IMR-90 (cell line): Measurements from ENCODE around the gene YAF2. TPM values are rescaled to one million over a fixed set of nuclear protein-coding genes. Genes with fewer than 3 reads are reported as not detected.

Source experiments
- ATAC-seq: fragments of 200-7000 bp; cut with Tn5 transposase; 2 replicates; pipeline ENCODE4 v1.9.1; 2020; ENCODE audit warnings: low read depth, mild to moderate bottlenecking, moderate library complexity
- BruUV-seq: library from RNA; stranded (reverse); fragments of 400-500 nt; replicated peaks from 2 replicates; lab custom pipeline; 2021; lab: Mats Ljungman, UMichigan
- CTCF ChIA-PET: fragments of 300-600 bp; formaldehyde crosslinking; extraction: SDS; loops from one replicate; lab custom pipeline; 2021; ENCODE audit warnings: antibody characterized with exemption; lab: Yijun Ruan, JAX
- POLR2A ChIA-PET: fragments of 300-600 bp; sonication (Branson Sonifier 250); formaldehyde crosslinking; loops from one replicate; lab custom pipeline; 2022; ENCODE audit warnings: antibody characterized with exemption; ENCODE audit not compliant: unreplicated experiment; lab: Charles Lee
- DNase-seq: peaks from one replicate; pipeline ENCODE4 v3.0.0; 2013
- H2AFZ ChIP-seq: replicated peaks from 2 replicates; pipeline ENCODE3; 2013; ENCODE audit warnings: low read length, mild to moderate bottlenecking; ENCODE audit not compliant: poor library complexity
- H2AK5ac ChIP-seq: 2 replicates; pipeline ENCODE4 v1.6.1; 2013; ENCODE audit warnings: low read depth, low read length, inconsistent platforms
- H2AK9ac ChIP-seq: replicated peaks from 2 replicates; pipeline ENCODE3; 2013; ENCODE audit warnings: mild to moderate bottlenecking, low read depth, low read length, moderate library complexity; ENCODE audit not compliant: poor library complexity
- H2BK120ac ChIP-seq: 2 replicates; pipeline ENCODE4 v1.6.1; 2013; ENCODE audit warnings: low read depth, low read length, inconsistent platforms
- H2BK15ac ChIP-seq: 3 replicates; pipeline ENCODE4 v1.6.1; 2013; ENCODE audit warnings: low read depth, low read length, inconsistent platforms
- H2BK20ac ChIP-seq: 2 replicates; pipeline ENCODE4 v1.6.1; 2013; ENCODE audit warnings: low read depth, mild to moderate bottlenecking, inconsistent platforms, low read length, moderate library complexity
- H2BK5ac ChIP-seq: 2 replicates; pipeline ENCODE4 v1.6.1; 2013; ENCODE audit warnings: mild to moderate bottlenecking, low read depth, low read length, inconsistent platforms; ENCODE audit not compliant: poor library complexity, severe bottlenecking
- H3K14ac ChIP-seq: replicated peaks from 2 replicates; pipeline ENCODE4 v1.6.1; 2013; ENCODE audit warnings: low read depth, low read length, inconsistent platforms
- H3K18ac ChIP-seq: 2 replicates; pipeline ENCODE4 v1.6.1; 2013; ENCODE audit warnings: low read depth, low read length, control low read depth
- H3K23ac ChIP-seq: 2 replicates; pipeline ENCODE4 v1.6.1; 2013; ENCODE audit warnings: low read depth, low read length, inconsistent platforms
- H3K27ac ChIP-seq: 2 replicates; pipeline ENCODE4 v1.5.1; 2013; ENCODE audit warnings: mild to moderate bottlenecking, control low read depth, low read length; ENCODE audit not compliant: insufficient read depth
- H3K27me3 ChIP-seq: 2 replicates; pipeline ENCODE4 v1.6.1; 2013; ENCODE audit warnings: low read length; ENCODE audit not compliant: control insufficient read depth, insufficient read depth
- H3K36me3 ChIP-seq: 2 replicates; pipeline ENCODE4 v1.6.1; 2013; ENCODE audit warnings: low read length, mixed read lengths; ENCODE audit not compliant: control insufficient read depth, insufficient read depth
- H3K4ac ChIP-seq: 2 replicates; pipeline ENCODE4 v1.6.1; 2013; ENCODE audit warnings: low read depth, low read length, inconsistent platforms
- H3K4me1 ChIP-seq: 2 replicates; pipeline ENCODE4 v1.6.1; 2013; ENCODE audit warnings: low read length, mixed read lengths; ENCODE audit not compliant: control insufficient read depth, insufficient read depth
- H3K4me2 ChIP-seq: 2 replicates; pipeline ENCODE4 v1.6.1; 2013; ENCODE audit warnings: low read depth, mild to moderate bottlenecking, control low read depth, low read length, moderate library complexity
- H3K4me3 ChIP-seq: 2 replicates; pipeline ENCODE4 v1.5.1; 2013; ENCODE audit warnings: low read depth, mild to moderate bottlenecking, control low read depth, low read length, moderate library complexity; ENCODE audit not compliant: insufficient read depth
- H3K56ac ChIP-seq: 2 replicates; pipeline ENCODE4 v1.6.1; 2013; ENCODE audit warnings: low read length, inconsistent platforms; ENCODE audit not compliant: insufficient read depth; ENCODE audit errors: extremely low read depth
- H3K79me1 ChIP-seq, 2 experiments: 2 replicates each; pipeline ENCODE4 v1.6.1; 2013; ENCODE audit warnings: low read length in 2 of 2, inconsistent platforms in 1 of 2, low read depth in 1 of 2
- H3K9ac ChIP-seq: 2 replicates; pipeline ENCODE4 v1.6.1; 2013; ENCODE audit warnings: low read depth, low read length, control low read depth
- H3K9me1 ChIP-seq: 2 replicates; pipeline ENCODE4 v1.6.1; 2013; ENCODE audit warnings: low read length, inconsistent platforms; ENCODE audit not compliant: insufficient read depth
- H3K9me3 ChIP-seq: 2 replicates; pipeline ENCODE4 v1.6.1; 2013; ENCODE audit warnings: low read length; ENCODE audit not compliant: control insufficient read depth, insufficient read depth
- H4K20me1 ChIP-seq: 2 replicates; pipeline ENCODE4 v1.6.1; 2013; ENCODE audit warnings: low read length, inconsistent platforms; ENCODE audit not compliant: insufficient read depth
- H4K5ac ChIP-seq: 2 replicates; pipeline ENCODE4 v1.6.1; 2013; ENCODE audit warnings: mild to moderate bottlenecking, low read depth, low read length, control low read depth
- H4K8ac ChIP-seq, 2 experiments: 2 replicates each; pipeline ENCODE4 v1.6.1; 2013; ENCODE audit warnings: low read depth in 2 of 2, low read length in 2 of 2, control low read depth in 1 of 2, inconsistent platforms in 1 of 2
- H4K91ac ChIP-seq: 2 replicates; pipeline ENCODE4 v1.6.1; 2013; ENCODE audit warnings: low read depth, low read length, inconsistent platforms; ENCODE audit not compliant: insufficient read depth
- CHD1 ChIP-seq: IDR thresholded peaks from 2 replicates; pipeline ENCODE4 v1.6.1; 2012; ENCODE audit warnings: low read depth, low read length, improper control_type of control experiment
- CTCF ChIP-seq: conservative IDR thresholded peaks from 2 replicates; pipeline ENCODE4 v1.5.1; 2012; ENCODE audit warnings: mild to moderate bottlenecking, low read depth, low read length, improper control_type of control experiment
- MAZ ChIP-seq: IDR thresholded peaks from 2 replicates; pipeline ENCODE4 v1.6.1; 2012; ENCODE audit warnings: low read depth, mild to moderate bottlenecking, low read length, improper control_type of control experiment, moderate library complexity, borderline replicate concordance
- MXI1 ChIP-seq: IDR thresholded peaks from 2 replicates; pipeline ENCODE4 v1.6.1; 2012; ENCODE audit warnings: low read depth, mild to moderate bottlenecking, low read length, moderate library complexity, borderline replicate concordance
- NFE2L2 ChIP-seq: fragments of 150-350 bp; IDR thresholded peaks from 2 replicates; pipeline ENCODE4 v1.6.1; 2016; ENCODE audit warnings: low read depth, mild to moderate bottlenecking, low read length
- POLR2A ChIP-seq: IDR thresholded peaks from 2 replicates; pipeline ENCODE4 v1.6.1; 2012; ENCODE audit warnings: mild to moderate bottlenecking, low read depth, low read length
- WGBS, 2 experiments: methylation state at CpG; one replicate each; pipeline versions ENCODE4 v1.1.5 to v1.1.7; 2013; ENCODE audit warnings: missing lambda C conversion rate in 2 of 2; ENCODE audit not compliant: insufficient read length in 1 of 2; ENCODE audit errors: extremely low coverage in 2 of 2; 5-methylcytosine and 5-hydroxymethylcytosine counted together
- dilution Hi-C: fragments of 300-500 bp; cut with HindIII; formaldehyde crosslinking; loops from one replicate; pipeline ENCODE4 v1.14.3; 2018; ENCODE audit warnings: low sequenced_read_pairs; ENCODE audit not compliant: unreplicated experiment
- in situ Hi-C: fragments of 300-500 bp; cut with MboI; formaldehyde crosslinking; loops from 3 replicates; pipeline ENCODE4 v1.14.3; 2019; ENCODE audit warnings: low sequenced_read_pairs, inconsistent platforms, mixed read lengths
- intact Hi-C: fragments of 100-400 bp; cut with micrococcal nuclease; formaldehyde crosslinking; loops from 2 replicates; pipeline ENCODE4 v1.10.0; 2022
- polyA plus RNA-seq, 3 experiments: library from polyadenylated mRNA; depleted of rRNA; stranded (reverse); fragments of >200 nt; gene quantifications; 2 replicates each; pipeline ENCODE4 v1.2.3, GENCODE V29; 2012; ENCODE audit warnings: low replicate concordance in 1 of 3
- total RNA-seq: library from RNA; depleted of rRNA; stranded (reverse); fragments of >200 nt; gene quantifications from 2 replicates; pipeline ENCODE4 v1.2.3, GENCODE V29; 2012

The YAF2 gene
- total and polyA plus RNA-seq, 2 of the 4 experiments (the other 2 are of a cell fraction), result 7.9 to 14.2 TPM

- peak within 1 kb of the TSS; percentile 94 for H3K4me3 ChIP-seq
- no peak within 1 kb of the TSS for H2BK120ac ChIP-seq
- peaks cover 10% of the 10 kb centered on the region; the same call in 1 of the 2 replicates for H4K20me1 ChIP-seq
- peak within 1 kb of the TSS; percentile 93 for H2AFZ ChIP-seq
- no peaks in the 10 kb centered on the region for H3K27me3 ChIP-seq
- peak within 1 kb of the TSS; percentile 67 to 76; a peak in 3 of 4 replicates for H4K8ac ChIP-seq
- H3K18ac ChIP-seq, result peak within 1 kb of the TSS; percentile 61; the same call in 1 of the 2 replicates
- H2AK9ac ChIP-seq, result peak within 1 kb of the TSS; percentile 80
- in situ Hi-C loops, result no loop called here
- peak within 1 kb of the TSS; percentile 58 for H2BK5ac ChIP-seq
- peak within 1 kb of the TSS; percentile 83 for H3K9ac ChIP-seq
- H3K4ac ChIP-seq, result peak within 1 kb of the TSS; percentile 49
- peak within 1 kb of the TSS; percentile 10; the same call in 1 of the 3 replicates for H2BK15ac ChIP-seq
- H3K56ac ChIP-seq, result peak within 1 kb of the TSS; percentile 67
- dilution Hi-C loops, result no loop called here
- H3K27ac ChIP-seq, result peak within 1 kb of the TSS; percentile 78
- peak within 1 kb of the TSS; percentile 76 for H3K14ac ChIP-seq
- peaks cover 5 to 28% of the 10 kb centered on the region in 2 experiments; a peak in 3 of 4 replicates for H3K79me1 ChIP-seq
- TF ChIP-seq CHD1 (no peak), CTCF (no peak), NFE2L2 (0 out of 2 replicates have a peak, but pooled peaks have one; percentile 2), MAZ (peak; percentile 84; the same call in 1 of the 2 replicates), MXI1 (peak; percentile 10; the same call in 1 of the 2 replicates), POLR2A (0 out of 2 replicates have a peak, but pooled peaks have one; percentile 39)
- peak within 1 kb of the TSS; percentile 86 for H3K23ac ChIP-seq
- peak; percentile 97 for ATAC-seq
- CTCF ChIA-PET, result interaction anchor here (0.7 to 1.0 kb wide), 2 partner anchors 10 to 187 kb away, joined by 3 read pairs; no protein-coding TSS in a partner anchor
- H4K5ac ChIP-seq, result peak within 1 kb of the TSS; percentile 62; the same call in 1 of the 2 replicates
- peak; percentile 91 for DNase-seq
- no peaks in the 10 kb centered on the region for H3K9me3 ChIP-seq
- H2BK20ac ChIP-seq, result no peak within 1 kb of the TSS
- peaks cover 4% of the 10 kb centered on the region; the same call in 1 of the 2 replicates for H3K4me1 ChIP-seq
- H3K36me3 ChIP-seq, result no peaks in the 10 kb centered on the region
- H2AK5ac ChIP-seq, result no peak within 1 kb of the TSS
- BruUV-seq, result no TSS peak
- 1% methylated on average over 55 of the region's 106 CpGs; no CpG with 5 or more reads in 1 of the 2 experiments for WGBS, 2 experiments
- H3K9me1 ChIP-seq, result peaks cover 14% of the 10 kb centered on the region; the same call in 1 of the 2 replicates
- intact Hi-C loops, result loop anchor here (5.0 kb wide), 1 partner anchor 93 kb away; the partner anchor contains the start of gene YAF2
- peak within 1 kb of the TSS; percentile 99 for H3K4me2 ChIP-seq
- H4K91ac ChIP-seq, result no peak within 1 kb of the TSS
- POLR2A ChIA-PET, result interaction anchor here (0.7 to 0.9 kb wide), 2 partner anchors 14 to 201 kb away, joined by 3 to 4 read pairs; no protein-coding TSS in a partner anchor
Observed at GRCh38 chr12:42144408-42145196, 93.4 kb downstream of the YAF2 start, which contains the start of gene GXYLT1. GXYLT1 (minus strand) TSS chr12:42144874; CDS start chr12:42144646, 228 bp downstream.
